Mesenteric fat pad (tissue), 1 donor: ENCODE measurements around the gene CDK6. TPM values are rescaled to one million over a fixed set of nuclear protein-coding genes. Genes with fewer than 3 reads are reported as not detected.

ENCODE experiments used
- DNase-seq: peaks from one replicate; pipeline ENCODE4 v3.0.0-alpha.2; 2020; ENCODE audit warnings: low spot score
- total RNA-seq: library from RNA; stranded (reverse); fragmentation: NEBNext Ultra II Directional; extraction: Animal tissue kit (Norgen Biotek cat#: 25700); gene quantifications from one replicate; pipeline ENCODE4 v1.2.1, GENCODE V29; 2021
- donor health status: DM: yes; HTN: yes; CAD: no.

The CDK6 gene
- total RNA-seq, 1 donor from 2014 or later, result 17.1 TPM

GRCh38 chr7:92794831-92795230, 41.5 kb downstream of the CDK6 start:
- DNase-seq, result no peak

DNA sequence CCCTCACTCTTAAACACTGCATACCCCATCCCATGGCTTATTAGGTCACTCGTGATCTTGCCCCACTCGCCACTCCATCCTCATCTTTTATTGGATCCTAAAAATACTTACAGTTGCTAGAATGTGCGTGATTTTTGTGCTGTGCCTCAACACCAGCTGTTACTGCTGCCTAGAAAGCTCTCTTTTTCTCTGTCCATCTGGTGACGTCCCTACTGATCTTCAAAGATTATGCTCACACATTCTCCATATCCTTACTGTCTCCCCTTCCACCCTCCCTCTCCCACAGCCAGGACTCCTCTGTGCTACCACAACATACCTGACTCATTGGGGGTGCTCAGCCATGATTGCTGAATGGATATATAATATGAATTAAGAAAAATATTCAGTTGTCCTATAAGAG, 42.0 kb downstream of the CDK6 start:
- DNase-seq, result no peak

GRCh38 chr7:92793656-92794205, 42.6 kb downstream of the CDK6 start:
- DNase-seq, result no peak

DNA sequence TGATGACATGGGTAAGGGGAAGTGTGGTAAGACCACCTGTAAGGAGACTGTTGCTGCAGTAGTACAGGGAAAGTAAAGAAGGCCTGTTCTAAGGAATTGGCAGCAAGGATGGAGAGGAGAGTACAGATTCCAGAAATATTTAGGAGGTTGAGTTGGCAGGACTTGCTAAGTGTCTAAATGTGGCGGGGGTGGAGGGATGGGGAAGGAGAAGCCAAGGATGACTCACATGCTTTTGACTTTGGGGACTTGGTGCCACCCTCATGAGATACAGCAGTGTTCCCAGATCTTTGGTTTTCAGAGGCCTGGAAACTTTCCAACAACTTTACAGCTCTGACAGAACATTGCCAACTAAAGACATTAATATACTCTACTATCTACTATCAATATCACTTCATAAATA, 45.4 kb downstream of the CDK6 start:
- DNase-seq, result no peak

GRCh38 chr7:92788559-92789183, 47.7 kb downstream of the CDK6 start:
- no peak for DNase-seq

DNA sequence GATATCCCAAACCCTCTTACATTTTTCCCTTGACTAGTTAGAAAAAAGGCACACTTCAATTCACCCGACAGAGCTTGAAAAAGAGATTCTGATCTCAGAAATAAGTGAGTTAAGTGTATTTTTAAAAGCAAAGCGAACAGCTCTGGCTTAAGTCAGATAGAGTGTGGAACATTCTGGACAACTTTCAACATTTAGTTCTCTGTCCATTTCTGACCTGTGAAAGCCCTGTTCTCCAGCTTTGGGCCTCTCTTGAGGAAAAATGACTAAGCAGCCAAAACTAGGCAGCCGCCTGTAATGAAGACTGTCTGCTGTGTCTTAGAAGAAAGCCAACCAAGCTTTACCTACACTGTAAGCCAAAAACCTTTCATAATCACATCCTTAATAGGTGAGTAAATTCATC, 50.5 kb downstream of the CDK6 start:
- no peak for DNase-seq

DNA sequence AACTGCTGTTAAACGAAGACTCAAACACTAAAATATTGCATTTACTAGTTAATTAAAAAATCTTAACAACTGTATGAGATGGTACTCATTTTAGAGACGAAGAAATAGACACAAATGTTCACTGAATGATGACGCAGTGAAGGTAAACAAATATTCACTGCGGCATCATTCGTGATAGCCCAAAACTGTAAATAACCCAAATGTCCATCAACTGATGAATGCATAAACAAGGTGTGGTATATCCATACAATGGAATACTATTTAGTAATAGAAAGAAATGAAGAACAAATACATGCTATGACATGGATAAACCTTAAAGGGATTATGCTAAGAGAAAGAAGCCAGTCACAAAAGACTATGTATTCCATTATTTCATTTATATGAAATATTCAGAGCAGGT, 51.4 kb downstream of the CDK6 start:
- no peak for DNase-seq

- no peak for DNase-seq
Measured at GRCh38 chr7:92783260-92784201, 52.8 kb downstream of the CDK6 start.

- no peak for DNase-seq
Measured at GRCh38 chr7:92782855-92783254, 53.5 kb downstream of the CDK6 start.

GRCh38 chr7:92782236-92782635, 54.1 kb downstream of the CDK6 start:
- DNase-seq, result no peak

DNA sequence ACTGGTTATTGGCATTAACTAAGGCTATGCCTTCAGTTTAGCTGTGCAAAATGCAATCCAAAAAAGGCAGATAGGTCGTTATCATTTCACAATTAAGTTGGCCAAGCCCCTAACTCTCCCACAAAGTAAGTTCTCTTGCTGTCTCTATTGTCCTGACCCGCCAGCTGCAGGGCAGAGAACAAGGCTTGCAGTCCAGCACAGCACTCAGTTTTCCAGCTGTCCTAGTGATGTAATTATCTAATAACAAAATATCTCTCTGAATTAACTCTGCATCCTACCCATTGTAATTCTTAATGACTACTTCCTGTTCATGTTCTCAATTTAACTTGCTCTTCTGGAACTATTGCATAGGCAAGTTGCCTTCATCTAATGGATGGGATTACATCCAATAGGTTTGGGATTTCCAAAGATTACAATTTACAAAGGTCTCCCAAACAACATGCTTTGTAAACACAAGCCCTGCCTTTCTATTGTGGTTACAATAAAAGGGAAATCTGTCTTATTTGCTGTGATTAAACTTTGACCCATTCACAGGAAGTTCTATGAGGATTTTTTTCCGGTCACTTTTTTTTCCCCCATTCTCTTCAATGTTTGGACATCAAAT, 55.2 kb downstream of the CDK6 start:
- no peak for DNase-seq

DNA sequence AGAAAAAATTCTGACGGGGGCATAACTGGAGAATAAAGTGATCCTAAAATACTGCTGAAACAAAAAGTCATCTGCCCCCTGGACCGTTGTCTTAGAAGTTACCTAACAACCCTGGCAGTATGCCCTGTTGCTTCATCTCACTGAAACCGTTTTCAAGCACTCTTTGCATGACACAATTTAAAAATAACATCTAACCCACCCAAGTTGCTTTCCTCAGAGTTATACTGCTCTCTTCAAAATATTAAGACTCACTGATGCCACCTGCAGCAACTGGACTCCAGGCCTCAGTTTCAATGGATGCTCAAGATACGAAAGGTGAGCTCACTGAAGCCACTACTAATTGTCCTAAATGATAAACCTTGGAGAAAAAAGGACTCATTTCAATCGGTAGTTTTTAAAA, 57.4 kb downstream of the CDK6 start:
- DNase-seq, result no peak

- no peak for DNase-seq
Measured at GRCh38 chr7:92777993-92778392, 58.4 kb downstream of the CDK6 start.

GRCh38 chr7:92773808-92774207, 62.6 kb downstream of the CDK6 start:
- DNase-seq, result no peak

DNA sequence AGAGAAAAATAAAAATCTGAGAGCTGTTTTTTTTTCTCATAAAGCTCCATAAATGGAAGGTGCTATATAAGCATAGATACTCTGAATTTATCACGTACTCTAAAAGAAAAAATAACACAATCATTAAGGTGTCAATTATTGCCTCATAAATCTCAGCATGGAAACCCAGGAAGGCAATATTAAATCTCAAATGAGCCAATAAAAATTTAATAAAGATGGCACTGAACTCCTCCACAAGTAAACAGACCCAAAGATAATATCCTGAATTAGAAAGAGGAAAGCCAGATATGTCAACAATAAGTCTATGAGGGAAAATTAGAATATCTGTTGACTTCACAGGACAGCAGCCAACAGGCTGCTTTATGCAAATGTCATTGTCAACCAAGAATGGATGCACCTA, 66.5 kb downstream of the CDK6 start:
- no peak for DNase-seq

- no peak for DNase-seq
Measured at GRCh38 chr7:92769394-92769699, 67.0 kb downstream of the CDK6 start.

DNA sequence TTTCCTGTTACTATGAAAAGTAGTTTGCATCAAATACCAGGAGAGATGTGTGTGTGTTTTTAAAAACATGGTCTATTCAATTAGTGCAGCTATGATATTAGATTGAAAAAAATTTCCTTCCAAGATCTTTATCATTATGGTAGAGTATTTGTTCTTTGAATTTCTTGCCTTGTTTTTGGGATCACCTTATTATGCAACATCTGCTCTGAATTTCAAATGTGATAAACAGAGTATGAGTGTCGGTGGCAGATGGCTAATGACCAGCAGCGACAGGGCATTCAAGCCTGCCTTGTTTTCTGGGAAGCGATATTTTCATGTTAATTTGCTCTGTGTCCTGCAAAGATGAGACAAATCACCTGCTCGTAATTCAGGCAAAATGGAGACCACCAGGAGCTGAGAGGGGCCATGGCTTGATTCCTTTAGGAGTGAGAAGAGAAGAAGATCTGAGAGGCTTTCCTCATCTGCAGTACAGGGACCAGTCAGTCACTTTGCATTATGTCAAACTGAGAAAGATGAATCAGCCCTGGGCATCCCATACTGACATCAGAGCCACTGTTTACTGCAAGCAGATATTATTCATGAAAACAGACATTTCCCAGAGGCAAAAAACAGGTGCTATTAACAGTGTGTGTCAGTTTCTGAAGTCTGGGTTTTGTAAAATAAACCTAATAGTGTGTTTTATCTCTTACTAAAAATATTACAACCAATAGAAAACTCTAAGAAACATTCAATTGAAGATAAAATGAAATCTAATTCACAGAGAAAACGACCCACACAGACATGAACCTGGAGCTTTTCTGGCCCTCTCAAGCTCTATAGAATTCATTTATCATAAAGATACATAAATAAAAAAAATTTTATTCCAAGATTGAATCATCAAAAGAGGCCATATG, 67.6 kb downstream of the CDK6 start:
- DNase-seq, result no peak

GRCh38 chr7:92767437-92767836, 68.9 kb downstream of the CDK6 start:
- no peak for DNase-seq

DNA sequence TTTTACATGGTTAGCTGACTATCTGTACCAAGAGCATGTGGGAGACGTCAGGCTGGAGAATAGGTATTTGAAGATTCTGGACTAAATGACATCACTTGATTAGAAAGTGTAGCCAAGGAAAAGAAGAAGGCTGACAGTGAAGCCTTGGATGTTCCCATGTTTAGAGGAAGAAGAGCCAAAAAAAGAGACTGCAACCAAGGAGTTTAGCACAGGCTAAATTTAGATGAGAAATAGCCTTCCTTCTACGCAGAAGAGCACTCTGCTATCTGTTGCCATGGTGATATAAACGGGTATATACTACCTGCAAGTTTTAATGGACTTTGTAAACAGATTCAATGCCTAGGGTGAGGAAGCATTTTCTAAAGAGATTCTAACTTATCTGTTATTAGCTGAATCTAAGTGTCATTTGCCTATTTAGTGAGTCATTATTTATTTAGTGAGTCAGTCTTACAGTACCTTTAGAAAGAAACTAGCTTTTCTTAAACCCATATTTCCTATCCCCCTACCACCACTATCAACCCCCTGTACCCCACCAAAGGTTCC, 69.8 kb downstream of the CDK6 start:
- DNase-seq, result no peak

DNA sequence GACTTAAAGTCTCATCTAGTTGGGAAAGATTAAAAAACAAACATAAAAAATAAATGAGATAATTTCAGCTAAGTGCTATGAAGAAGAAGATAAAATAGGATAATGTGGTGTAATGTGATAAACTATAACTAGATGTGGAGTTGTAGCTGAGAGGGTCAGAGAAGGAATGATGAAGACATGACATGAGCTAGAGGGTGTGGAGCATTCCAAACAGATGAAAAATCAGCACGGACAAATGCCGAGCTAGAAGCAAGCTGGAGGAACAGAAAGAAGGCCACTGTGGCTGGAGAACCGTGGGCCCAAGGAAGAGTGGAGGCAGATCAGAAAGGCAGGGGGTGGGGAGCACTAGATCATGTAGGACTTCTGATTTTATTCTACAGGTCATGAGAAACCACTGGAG, 70.6 kb downstream of the CDK6 start:
- DNase-seq, result no peak
